Brain microvascular endothelial cell (primary cell): ENCODE measurements around the gene TCF12.

Experiments used
- DNase-seq: peaks from one replicate; pipeline ENCODE4 v3.0.0-alpha.2; 2020
- H3K27ac ChIP-seq: fragments of 250-450 bp; sonication (Bioruptor Pico); 2 replicates; pipeline ENCODE4 v1.5.1; 2020; ENCODE audit warnings: mild to moderate bottlenecking, moderate library complexity
- H3K27me3 ChIP-seq: fragments of 250-450 bp; sonication (Bioruptor Pico); replicated peaks from 2 replicates; pipeline ENCODE4 v1.5.1; 2020; ENCODE audit warnings: mild to moderate bottlenecking
- H3K36me3 ChIP-seq: fragments of 250-450 bp; sonication (Bioruptor Pico); replicated peaks from 2 replicates; pipeline ENCODE4 v1.5.1; 2020; ENCODE audit warnings: mild to moderate bottlenecking
- H3K4me3 ChIP-seq: 2 replicates; pipeline ENCODE4 v1.5.1; 2011; ENCODE audit warnings: low read depth, mild to moderate bottlenecking, control low read depth, low read length, moderate library complexity
- CTCF ChIP-seq: IDR thresholded peaks from 2 replicates; pipeline ENCODE4 v1.5.1; 2011; ENCODE audit warnings: low read depth, mild to moderate bottlenecking, moderate library complexity, low read length, control low read depth, inconsistent platforms; ENCODE audit errors: missing control alignments
- in situ Hi-C: cut with HindIII; loops from 2 replicates; pipeline ENCODE4 v1.10.0; 2017; ENCODE audit warnings: low sequenced_read_pairs, low pct_ligation_motif_present

TCF12 gene

GRCh38 chr15:57229051-57229450 lies 310.6 kb downstream of the TCF12 start:
- in situ Hi-C loops: no loop called here
- DNase-seq: no peak
- TF ChIP-seq CTCF: no peak

DNA sequence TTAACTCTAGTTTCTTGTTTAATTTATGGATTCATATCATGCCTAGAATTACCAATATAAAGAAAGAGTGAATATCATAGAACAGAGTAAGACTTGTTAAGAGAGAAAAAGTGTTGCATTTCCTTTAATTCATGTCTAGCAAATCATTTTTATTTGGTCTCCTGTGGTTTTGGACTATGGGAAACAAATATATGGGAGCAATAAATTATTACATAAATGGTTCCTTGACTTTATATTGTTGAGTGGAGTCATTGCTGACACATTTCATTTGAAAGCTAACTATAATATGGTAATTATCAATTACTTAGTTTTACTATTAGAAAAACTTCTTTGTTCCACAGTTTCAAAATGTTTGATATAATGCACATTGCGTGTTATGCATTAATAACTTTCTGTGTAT lies 313.1 kb downstream of the TCF12 start:
- Histone ChIP-seq H3K27me3 (no peaks in the 10 kb centered on the region), H3K27ac (no peak overlapping the region), H3K4me3 (no peak overlapping the region), H3K36me3 (peaks cover 9% of the 10 kb centered on the region)
- TF ChIP-seq CTCF: no peak
- DNase-seq: no peak
- in situ Hi-C loops: no loop called here

More at GRCh38 chr15:57229051-57229450, 310.6 kb downstream of the TCF12 start:
- no peaks in the 10 kb centered on the region for H3K27me3 ChIP-seq
- H3K4me3 ChIP-seq: no peak overlapping the region
- H3K36me3 ChIP-seq: peaks cover 6% of the 10 kb centered on the region
- H3K27ac ChIP-seq: no peak overlapping the region

GRCh38 chr15:57234156-57234555 lies 315.7 kb downstream of the TCF12 start:
- Histone ChIP-seq H3K4me3 (no peak overlapping the region), H3K27ac (no peak overlapping the region), H3K27me3 (no peaks in the 10 kb centered on the region), H3K36me3 (peaks cover 9% of the 10 kb centered on the region)
- no peak for DNase-seq
- TF ChIP-seq CTCF: no peak
- in situ Hi-C loops: no loop called here

- Histone ChIP-seq H3K27ac (no peak overlapping the region), H3K36me3 (peaks cover 9% of the 10 kb centered on the region), H3K27me3 (no peaks in the 10 kb centered on the region), H3K4me3 (no peak overlapping the region)
- in situ Hi-C loops: no loop called here
- DNase-seq: no peak
- no peak for TF ChIP-seq CTCF
These were observed 316.7 kb downstream of the TCF12 start for GRCh38 chr15:57235186-57235585.

- Histone ChIP-seq H3K4me3 (no peak overlapping the region), H3K27ac (peak overlapping the region; percentile 11), H3K36me3 (peaks cover 9% of the 10 kb centered on the region), H3K27me3 (no peaks in the 10 kb centered on the region)
- no peak for TF ChIP-seq CTCF
- peak; percentile 88 for DNase-seq
- in situ Hi-C loops: no loop called here
These were observed 317.4 kb downstream of the TCF12 start for GRCh38 chr15:57235873-57236272.

- TF ChIP-seq CTCF: no peak
- H3K36me3 ChIP-seq: peaks cover 9% of the 10 kb centered on the region
- in situ Hi-C loops: no loop called here
- no peak overlapping the region for H3K4me3 ChIP-seq
- no peaks in the 10 kb centered on the region for H3K27me3 ChIP-seq
- H3K27ac ChIP-seq: peak overlapping the region; percentile 7
- DNase-seq: no peak
These were observed 318.3 kb downstream of the TCF12 start for GRCh38 chr15:57236561-57237300.
